Measurements from ENCODE around the gene RARS2. TPM values are rescaled to one million over a fixed set of nuclear protein-coding genes. Genes with fewer than 3 reads are reported as not detected.

RARS2 gene
- polyA plus RNA-seq, 4 donors = 52.3 to 63.9 (median 61.5) TPM

DNA sequence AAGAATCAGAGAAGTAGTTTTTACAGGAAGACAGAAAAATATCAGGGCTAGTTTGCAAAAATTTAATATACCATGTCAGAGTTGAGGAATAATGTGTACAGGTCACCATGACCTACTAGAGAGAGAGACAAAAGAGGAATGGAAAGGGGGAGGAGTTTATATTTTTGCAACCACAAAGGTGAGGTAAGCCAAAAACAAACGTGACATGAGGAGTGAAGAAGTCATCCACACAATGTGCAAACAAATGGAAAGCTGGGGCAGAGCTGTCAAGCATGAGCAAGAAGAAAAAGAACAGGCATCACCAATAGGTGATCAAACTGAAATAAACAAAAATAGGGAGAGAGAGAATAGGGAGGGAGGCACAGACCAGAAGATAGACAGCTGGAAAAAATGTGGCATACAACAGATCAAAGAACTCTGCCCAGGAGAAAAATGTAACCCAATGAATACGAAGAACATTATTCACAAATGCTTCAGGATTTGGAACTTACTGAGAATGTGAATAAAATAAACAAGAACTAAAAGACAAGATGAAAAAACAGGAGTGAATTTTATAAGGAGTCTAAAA is 15.5 kb downstream of the RARS2 start:
- DNase-seq (ENCODE audit: low read depth in 4 of 4, low spot score in 3 of 4) = no peak

DNA sequence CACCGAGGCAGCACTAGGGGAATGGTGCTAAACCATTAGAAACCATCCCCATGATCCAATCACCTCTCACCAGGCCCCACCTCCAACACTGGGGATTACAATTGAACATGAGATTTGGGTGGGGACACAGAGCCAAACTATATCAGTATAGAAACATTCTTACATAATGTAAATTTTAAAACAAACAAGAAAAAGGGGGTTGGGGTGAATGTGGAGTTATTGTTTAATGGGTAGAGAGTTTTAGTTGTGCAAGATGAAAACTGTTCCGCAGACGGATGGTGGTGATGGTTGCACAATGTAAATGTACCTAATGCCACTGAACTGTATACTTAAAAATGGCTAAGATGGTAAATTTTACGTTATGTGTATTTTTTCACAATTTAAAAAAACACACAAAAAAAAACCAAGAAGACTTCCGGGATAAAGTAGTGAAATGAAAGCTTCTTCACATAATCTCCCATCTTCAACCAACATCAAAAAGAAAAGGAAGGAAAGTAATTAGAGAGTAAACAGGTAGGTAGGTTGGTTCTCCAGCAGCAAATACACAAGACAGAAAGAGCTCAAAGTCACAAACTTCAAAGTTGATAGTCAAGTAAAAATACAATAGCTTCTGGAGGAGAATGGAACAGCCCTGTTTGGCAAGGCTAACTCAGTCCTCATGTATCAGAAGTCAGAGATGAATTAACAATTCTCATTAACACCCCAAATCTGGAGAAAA is 16.3 kb downstream of the RARS2 start:
- no peak for DNase-seq (ENCODE audit: low read depth in 4 of 4, low spot score in 3 of 4)

DNA sequence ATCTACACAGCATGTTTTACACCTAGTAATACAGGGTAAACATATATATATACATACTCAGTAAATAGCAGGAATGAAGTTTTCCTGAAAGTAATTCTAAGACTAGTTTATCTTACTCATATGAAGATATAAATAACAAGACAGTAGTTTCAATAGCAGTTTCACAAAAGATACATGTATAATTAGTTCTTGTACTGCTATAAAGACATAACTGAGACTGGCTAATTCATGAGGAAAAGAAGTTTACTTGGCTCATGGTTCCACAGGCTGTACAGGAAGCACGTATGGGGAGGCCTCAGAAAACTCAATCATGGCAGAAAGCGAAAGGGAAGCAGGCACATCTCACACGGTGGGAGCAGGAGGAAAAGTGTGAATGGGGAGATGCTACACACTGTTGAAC is 16.9 kb downstream of the RARS2 start:
- DNase-seq (ENCODE audit: low read depth in 4 of 4, low spot score in 3 of 4) = no peak

DNA sequence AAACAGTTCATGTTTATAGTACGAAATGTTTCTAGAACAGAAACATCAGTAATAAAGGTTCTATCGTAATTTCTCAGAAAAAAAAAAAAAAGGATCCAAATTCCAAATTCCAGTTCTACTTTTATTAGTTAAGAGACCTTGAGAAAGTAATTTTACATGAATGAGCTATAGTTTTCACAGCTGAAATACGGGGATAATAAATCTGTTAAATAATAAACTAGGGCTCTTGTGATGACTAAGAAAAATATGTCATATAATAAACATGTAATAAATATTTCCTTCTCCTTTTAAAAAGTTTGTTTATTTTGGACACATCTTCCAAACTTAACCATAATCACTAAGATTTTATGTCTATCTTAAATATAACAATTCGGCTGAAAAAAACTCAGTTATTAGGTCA is 17.8 kb downstream of the RARS2 start:
- DNase-seq (ENCODE audit: low read depth in 4 of 4, low spot score in 3 of 4) = no peak

DNA sequence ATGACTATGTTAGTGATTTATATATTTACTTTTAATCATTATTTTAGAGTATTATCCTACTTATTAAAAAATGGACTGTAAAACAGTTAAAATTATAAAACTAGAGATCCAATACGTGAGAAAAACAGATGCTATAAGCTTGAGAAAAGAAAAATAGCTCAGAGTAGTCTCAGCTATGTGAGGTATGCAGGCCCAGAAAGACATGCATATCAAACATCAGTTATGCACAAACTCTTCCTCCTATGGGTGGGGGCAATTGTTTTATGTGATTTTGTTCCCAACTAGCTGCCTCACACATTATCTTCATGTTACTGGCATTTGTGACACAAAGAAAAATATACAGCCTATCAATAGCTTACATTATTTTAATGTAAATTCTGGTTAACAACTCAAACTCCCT is 28.8 kb downstream of the RARS2 start:
- no peak for DNase-seq (ENCODE audit: low read depth in 4 of 4, low spot score in 3 of 4)

DNA sequence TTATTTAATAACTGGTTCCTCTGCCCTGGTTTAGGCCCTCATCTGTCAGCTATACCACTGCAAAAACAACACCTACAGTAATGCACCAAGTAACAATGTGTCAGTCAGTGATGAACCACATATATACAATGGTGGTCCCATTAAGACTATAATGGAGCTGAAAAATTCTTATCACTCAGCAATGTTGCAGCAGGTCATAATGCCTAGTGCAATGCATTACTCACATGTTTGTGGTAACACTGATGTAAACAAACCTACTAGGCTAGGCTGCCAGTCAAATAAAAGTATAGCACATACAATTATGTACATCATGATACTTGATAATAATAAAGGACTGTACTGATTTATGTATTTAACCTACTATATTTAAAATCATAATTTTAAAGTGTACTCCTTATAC is 31.3 kb downstream of the RARS2 start:
- DNase-seq (ENCODE audit: low read depth in 4 of 4, low spot score in 3 of 4) = no peak

DNA sequence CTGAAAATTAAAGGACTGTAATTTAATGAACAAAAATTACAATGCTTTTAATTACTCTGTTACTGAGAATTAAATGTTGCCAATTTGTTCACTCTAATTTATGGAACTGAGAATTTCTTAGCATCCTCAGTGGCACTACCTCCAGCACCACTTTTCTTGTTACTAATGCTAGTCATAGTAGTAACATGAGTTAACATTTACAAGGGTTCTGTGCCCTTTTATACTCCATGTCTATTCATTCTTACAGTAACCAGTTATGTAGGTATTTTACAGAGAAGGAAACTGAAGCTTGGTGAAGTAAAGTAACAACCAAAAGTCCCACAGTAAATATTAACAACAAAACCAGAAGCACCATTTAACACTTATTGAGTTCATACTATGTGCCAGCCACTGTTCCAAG is 34.3 kb downstream of the RARS2 start:
- no peak for DNase-seq (ENCODE audit: low read depth in 4 of 4, low spot score in 3 of 4)

DNA sequence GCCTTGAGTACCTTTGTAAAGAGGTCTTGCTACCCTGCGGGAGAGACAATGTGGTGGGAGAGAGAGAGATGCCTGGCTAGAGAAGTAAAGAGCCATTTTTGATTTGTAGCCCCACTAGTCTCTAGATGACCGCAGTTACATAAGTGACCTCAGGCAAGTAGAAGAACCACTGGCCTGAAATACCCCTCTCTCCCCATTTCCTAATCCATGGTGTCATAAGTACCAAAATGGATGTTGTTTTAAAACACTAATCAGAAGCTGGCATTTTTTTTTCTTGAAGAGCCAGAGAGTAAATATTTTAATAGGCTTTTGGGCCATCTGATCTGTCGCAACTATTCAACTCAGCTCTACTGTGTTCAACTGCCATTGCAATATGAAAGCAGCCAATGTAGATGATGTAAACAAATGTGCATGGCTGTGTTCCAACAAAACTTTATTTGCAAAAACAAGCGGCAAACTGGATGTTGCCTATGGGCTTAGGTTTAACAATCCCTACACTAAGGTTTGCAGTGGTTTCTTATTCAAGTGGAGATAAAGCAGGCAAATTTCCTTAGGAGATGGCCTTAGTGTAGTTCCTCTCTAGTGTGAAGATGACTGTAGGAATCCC is 36.5 kb downstream of the RARS2 start:
- DNase-seq (ENCODE audit: low read depth in 4 of 4, low spot score in 3 of 4) = no peak

DNA sequence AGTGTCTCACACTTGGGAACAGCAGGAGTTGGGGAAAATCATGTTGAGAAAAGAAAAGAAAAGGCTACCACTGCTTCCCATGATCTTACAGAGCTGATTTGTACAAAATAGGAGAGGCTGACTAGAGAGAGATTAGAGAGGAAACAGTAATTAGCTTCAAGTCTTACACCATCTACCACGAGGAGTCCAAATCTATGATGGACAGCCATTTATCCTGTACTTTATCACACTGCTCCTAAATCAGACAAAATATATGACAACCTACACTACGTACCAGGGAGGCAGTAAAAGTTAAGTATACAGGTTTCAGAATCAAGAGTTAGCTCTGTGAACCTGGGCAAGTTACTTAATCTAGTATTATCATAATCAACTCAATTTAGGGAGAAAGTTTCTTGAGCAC is 38.0 kb downstream of the RARS2 start:
- no peak for DNase-seq (ENCODE audit: low read depth in 4 of 4, low spot score in 3 of 4)

DNA sequence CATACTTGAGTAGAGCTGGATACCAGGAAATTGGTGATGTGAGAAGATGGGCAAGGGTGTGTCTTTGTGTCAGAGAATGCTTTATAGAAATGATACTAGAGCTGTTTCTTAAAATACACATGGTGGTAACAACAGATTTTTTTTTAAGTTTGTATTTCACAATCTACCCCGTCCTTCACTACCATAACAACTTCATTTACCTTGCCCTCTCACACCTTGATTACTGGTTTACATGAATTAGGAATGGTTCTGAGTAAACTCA is 45.4 kb downstream of the RARS2 start:
- DNase-seq (ENCODE audit: low read depth in 4 of 4, low spot score in 3 of 4) = no peak

DNA sequence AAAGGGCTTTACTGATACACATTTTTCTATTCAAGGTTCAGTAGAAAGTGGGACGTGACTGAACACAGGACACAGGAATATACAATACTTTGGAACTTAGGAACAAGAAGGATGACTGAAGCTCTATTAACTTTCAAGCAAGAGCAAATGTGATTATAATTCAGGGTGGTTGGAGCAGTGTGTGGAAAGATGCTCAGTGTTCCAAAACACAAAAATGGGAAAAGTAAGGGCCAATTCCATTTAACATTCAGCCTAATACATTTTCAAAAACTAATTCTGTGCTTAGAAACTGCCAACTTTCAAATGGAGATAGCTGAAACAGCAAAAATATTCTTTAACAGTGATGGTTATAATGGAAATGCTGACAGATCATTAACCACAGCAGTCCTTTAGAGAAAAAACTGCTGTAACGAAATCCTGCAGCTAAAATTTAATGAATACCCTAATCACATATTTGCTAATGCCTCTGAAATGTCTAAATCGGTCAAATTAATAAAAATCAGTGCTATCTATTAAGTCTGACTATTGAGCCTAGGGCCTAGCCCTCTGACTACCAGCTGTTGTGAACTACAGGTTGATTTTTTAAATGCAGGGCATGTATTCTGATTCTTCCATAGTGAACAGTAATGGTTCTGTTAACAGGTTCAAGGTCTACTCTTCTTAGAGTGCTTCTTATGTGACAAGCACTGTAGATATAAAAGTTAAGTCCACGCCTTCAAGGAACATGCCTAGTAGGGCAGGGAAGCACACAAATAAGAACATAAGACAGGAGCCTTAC is 45.9 kb downstream of the RARS2 start:
- DNase-seq (ENCODE audit: low read depth in 4 of 4, low spot score in 3 of 4) = no peak

DNA sequence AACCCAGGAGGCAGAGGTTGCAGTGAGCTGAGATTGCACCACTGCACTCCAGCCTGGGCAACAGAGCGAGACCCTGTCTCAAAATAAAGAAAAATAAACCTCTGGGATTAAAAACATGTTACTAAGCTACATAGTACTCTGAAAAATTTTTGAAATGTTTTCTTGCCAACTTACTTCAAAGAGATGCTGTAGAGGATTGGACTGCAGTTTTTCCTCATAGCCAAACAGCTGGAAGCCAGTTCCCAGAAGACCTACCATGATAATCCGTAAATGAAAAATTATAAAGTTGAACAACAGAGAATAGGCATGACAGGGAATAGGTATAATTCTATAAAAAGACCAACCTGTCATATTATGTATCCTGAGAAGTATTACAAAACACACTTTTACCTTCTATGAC is 48.0 kb downstream of the RARS2 start:
- no peak for DNase-seq (ENCODE audit: low read depth in 4 of 4, low spot score in 3 of 4)

DNA sequence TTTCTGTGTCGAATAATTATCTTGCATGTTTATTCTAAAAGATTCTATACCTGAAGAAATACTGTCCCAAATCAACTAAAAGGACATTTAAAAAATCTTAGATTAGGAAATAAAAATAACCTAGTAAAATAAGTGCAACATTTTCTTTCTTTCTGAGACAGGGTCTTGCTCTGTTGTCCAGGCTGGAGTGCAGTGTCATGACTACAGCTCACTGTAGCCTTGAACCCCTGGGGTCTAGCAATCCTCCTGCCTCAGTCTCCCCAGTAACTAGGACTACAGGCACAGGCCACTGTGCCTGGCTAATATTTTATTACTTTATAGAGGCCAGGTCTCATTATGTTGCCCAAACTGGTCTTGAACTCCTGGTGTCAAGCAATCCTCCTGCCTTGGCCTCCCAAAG is 48.7 kb downstream of the RARS2 start:
- DNase-seq (ENCODE audit: low read depth in 4 of 4, low spot score in 3 of 4) = no peak

DNA sequence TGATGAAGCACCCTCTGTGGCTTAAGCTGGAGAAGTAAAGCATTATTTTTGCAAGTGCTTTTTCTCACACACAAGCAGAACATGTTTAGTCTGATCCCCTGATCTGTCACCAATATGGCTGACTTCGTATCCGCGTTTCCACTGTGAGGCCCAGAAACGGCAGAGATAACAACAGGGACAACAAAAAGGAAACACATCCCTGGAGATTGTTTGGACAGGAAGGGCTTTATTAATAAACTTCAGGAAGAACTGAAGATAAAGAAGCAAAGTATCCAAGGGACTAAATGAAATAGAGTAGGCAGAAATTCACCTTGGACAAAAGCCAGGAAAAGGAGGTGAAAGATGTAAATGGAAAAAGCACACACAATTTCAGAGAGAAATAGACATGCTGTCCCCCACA is 49.2 kb downstream of the RARS2 start:
- DNase-seq (ENCODE audit: low read depth in 4 of 4, low spot score in 3 of 4) = no peak

DNA sequence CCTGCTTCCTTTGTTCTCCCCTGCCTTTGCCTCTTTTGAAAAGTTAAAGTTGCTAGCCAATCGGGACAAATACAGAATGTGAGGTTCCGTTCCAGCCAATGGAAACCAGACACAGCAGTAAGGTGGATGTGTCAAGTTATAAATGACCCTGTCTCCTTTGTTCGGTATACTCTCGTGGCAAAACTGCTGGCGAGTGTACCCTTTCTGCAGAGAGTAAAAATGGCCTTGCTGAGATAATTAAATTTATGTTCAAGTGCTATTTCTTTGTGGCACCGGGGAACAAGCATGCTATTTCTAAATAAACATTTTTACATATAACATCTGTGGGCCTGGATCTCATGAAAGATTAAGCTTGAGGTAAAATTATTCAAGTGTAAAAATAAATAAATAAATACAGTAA is 50.2 kb downstream of the RARS2 start:
- no peak for DNase-seq (ENCODE audit: low read depth in 4 of 4, low spot score in 3 of 4)

DNA sequence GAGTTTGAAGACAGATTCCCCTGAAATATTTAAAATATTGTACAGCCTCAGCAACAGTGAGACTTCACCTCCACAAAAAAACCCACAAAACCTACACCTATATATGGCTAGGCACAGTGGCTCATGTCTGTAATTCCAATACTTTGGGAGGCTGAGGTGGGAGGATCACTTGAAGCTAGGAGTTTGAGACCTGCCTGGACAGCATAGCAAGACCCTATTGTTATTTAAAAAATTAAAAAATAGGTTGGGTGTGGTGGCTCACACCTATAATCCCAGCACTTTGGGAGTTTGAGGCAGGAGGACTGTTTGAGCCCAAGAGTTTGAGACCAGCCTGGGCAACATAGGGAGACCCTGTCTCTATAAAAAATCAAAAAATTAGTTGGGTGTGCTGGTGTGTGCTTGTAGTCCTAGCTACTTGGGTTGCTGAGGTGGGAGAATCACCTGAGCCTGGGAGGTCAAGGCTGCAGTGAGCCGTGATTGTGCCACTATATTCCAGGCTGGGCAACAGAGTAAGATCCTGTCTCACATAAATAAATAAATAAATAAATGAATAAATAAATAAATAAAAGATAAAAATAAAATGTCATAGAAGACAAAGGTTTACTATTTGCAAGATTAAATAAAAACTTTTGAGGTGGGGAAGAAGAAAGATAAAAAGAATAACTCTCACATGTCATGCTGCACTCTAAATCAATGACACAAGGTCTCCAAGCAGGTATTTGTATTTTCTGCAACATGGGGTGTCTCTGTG is 51.1 kb downstream of the RARS2 start:
- no peak for DNase-seq (ENCODE audit: low read depth in 4 of 4, low spot score in 3 of 4)

DNA sequence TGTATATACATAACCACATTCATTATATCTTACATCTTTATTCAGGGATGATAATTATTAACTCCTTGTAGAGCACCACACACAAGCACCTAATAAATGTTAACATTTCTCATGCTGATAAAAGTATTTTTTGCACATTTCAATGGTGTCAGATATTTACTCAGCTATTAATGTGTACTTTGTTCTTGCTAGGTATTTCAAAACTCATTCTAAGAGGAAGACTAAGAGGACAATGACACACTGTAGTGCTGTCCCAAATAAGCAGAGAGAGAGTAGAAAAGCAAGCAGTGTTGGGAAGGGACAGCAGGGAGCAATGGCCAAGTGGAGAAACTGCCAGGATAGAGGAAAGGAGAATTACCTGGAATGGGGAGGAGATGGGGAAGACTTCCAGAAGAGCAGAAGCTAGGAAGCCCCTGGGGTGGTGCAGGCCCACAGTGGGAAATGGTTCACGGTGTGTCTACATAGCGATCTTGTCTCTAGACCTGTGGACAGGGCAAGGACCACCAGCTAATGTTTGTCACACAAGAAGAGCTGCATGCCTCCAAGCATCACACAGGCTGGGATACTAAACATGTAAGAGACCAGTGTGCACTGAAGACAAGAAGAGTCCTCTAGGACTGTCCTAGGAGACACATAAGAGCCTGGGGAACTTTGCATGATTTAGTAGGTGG is 55.3 kb downstream of the RARS2 start:
- no peak for DNase-seq (ENCODE audit: low read depth in 4 of 4, low spot score in 3 of 4)

DNA sequence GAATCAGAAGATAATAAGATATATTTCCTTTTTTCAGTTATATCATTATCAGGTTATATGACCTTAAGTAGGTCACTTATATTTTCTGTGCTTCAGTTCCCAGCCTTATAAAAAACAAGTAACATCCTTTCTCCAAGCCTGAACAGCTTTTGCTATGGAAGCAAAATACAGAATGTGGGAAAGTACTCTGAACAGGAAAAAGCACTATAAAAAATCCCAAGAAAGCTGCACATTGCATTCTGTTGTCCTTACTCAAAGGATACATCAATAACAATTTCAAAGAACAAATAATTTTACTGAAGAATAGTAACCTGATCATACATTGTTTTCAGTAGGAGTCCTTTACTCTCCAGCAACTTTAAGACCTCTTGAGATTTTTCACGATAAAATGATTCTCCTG is 60.6 kb downstream of the RARS2 start:
- DNase-seq (ENCODE audit: low read depth in 4 of 4, low spot score in 3 of 4) = no peak

DNA sequence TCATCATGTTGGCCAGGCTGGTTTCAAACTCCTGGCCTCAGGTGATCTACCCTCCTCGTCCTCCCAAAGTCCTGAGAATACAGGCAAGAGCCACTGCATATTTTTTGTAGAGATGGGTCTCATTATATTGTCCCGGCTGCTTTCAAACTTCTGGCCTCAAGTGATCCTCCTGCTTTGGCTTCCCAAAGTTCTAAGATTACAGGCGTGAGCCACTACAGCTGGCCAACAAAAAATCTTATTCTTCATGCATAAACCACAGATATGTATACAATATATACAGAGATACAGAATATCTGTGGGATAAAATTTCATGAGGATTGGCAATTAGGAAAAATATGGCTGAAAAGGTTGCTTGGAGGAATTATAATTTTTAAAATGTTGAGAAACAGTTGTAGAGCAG is 67.1 kb downstream of the RARS2 start:
- no peak for DNase-seq (ENCODE audit: low read depth in 4 of 4, low spot score in 3 of 4)

DNA sequence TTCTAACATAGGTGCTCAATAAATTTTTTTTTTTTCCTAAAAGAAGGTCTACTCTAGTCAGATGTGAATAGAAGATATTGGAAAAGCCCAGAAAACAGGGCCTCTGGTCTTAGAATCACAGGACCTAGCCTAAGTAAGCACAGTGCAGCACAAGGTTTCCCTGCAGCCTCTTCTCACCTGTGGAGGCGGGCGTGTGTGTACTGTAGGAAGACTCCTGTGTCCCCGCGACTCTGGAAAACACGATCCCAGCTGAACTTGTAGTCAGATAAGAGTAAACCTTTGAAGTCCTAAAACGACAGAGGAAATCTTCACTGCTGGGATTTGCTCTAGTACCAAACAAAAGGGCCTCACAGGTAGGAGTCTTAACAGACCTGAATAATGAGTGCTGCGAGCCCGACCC is 71.3 kb downstream of the RARS2 start:
- DNase-seq (ENCODE audit: low read depth in 4 of 4, low spot score in 3 of 4) = no peak

DNA sequence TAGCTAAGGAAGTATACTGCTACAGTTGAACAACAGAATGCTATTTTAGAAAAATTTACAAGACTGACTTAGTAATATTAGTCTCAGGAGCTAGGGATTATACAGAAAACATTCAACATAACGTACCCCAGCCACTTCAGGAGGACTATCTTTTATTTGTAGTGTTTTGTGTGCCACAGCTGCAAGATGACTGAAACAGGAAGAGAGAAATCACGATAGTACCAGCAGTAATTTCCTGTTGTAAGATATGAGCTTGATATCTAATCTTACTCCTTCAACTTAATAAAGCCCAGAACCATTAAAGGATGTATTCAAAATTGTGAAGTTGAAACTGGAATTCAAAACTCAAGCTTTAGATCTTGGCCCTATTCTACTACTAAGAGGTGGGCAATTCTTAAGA is 75.0 kb downstream of the RARS2 start:
- no peak for DNase-seq (ENCODE audit: low read depth in 4 of 4, low spot score in 3 of 4)
